ENCODE measurements around the gene PTPRN2.
"Not testable (repeated sequence)": the region's sequence is repeated elsewhere in the genome, so short reads cannot be mapped to it uniquely, and the experiment has no call there.

PTPRN2 gene

GRCh38 chr7:157734676-157735640 is 852.7 kb downstream of the PTPRN2 start:
- DNase-seq: no peak

- not testable (repeated sequence) for DNase-seq
Observed at GRCh38 chr7:157733760-157734395, 853.7 kb downstream of the PTPRN2 start.

- no peak for DNase-seq
Observed at GRCh38 chr7:157731126-157731525, 856.5 kb downstream of the PTPRN2 start.

GRCh38 chr7:157730614-157731013 is 857.0 kb downstream of the PTPRN2 start:
- DNase-seq: no peak

GRCh38 chr7:157729566-157729965 is 858.1 kb downstream of the PTPRN2 start:
- no peak for DNase-seq

- no peak for DNase-seq
Observed at GRCh38 chr7:157727964-157728615, 859.5 kb downstream of the PTPRN2 start.

- no peak for DNase-seq
Observed at GRCh38 chr7:157726764-157727163, 860.9 kb downstream of the PTPRN2 start.

- not testable (repeated sequence) for DNase-seq
Observed at GRCh38 chr7:157725312-157725711, 862.3 kb downstream of the PTPRN2 start.

GRCh38 chr7:157723205-157723604 is 864.4 kb downstream of the PTPRN2 start:
- no peak for DNase-seq

GRCh38 chr7:157722137-157723060 is 865.2 kb downstream of the PTPRN2 start:
- DNase-seq: no peak

GRCh38 chr7:157721468-157722136 is 866.0 kb downstream of the PTPRN2 start:
- DNase-seq: no peak

GRCh38 chr7:157719705-157720655 is 867.6 kb downstream of the PTPRN2 start:
- no peak for DNase-seq

GRCh38 chr7:157719008-157719682 is 868.5 kb downstream of the PTPRN2 start:
- no peak for DNase-seq

GRCh38 chr7:157718303-157719007 is 869.2 kb downstream of the PTPRN2 start:
- no peak for DNase-seq

- DNase-seq: no peak
Observed at GRCh38 chr7:157717211-157718174, 870.1 kb downstream of the PTPRN2 start.

GRCh38 chr7:157715938-157716280 is 871.7 kb downstream of the PTPRN2 start:
- DNase-seq: no peak

- no peak for DNase-seq
Observed at GRCh38 chr7:157715071-157715937, 872.3 kb downstream of the PTPRN2 start.

Measured in fibroblast of skin of abdomen (primary cell).